ENCODE data around the gene CENPX. TPM values are rescaled to one million over a fixed set of nuclear protein-coding genes. Genes with fewer than 3 reads are reported as not detected.

The CENPX gene
- total RNA-seq, 2 donors from 2014 or later = 66.1 to 102 TPM

GRCh38 chr17:82058855-82059249, 36.2 kb upstream of the CENPX start:
- ATAC-seq (replicated peaks) = no peak
- Mint-ChIP-seq H3K27me3 (no peaks in the 10 kb centered on the region), H3K36me3 (ENCODE audit: low read depth) (peaks cover 18% of the 10 kb centered on the region), H3K9me3 (no peaks in the 10 kb centered on the region), H3K4me1 (no peaks in the 10 kb centered on the region), H3K27ac (no peak overlapping the region), H3K4me3 (no peak overlapping the region)

DNA sequence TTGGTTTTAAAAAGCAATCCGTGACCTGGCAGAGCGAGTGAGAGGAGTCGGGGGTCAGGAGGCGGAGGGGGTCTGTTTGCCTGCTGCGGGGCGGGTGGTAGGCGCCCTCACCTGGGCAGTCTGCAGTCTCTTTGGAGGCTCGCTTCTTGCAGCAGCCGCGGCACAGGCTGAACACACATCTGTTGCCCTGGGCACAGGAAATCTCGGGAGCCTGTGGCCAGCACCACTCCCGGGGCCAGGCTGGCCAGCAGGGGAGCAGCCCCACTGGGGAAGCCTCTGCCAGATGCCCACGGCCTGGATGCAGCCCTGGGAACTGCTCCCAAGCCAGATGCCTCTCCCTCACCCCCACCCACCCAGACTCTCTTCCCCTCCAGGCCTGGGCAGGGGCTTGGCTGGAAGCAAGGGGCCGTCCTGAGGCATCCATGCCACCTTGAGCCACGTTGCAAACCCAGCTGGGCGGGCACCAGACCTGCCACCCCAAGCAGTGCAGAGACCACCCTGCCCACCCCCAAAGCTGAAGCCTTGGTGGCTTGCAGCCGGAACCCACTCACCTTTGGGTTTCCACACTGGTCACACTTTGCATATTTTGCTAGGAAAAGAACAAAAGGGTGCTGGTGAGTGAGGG, 35.7 kb upstream of the CENPX start:
- no peak for ATAC-seq (replicated peaks)
- peaks cover 18% of the 10 kb centered on the region for H3K36me3 Mint-ChIP-seq (ENCODE audit: low read depth)
- no peak overlapping the region for H3K4me3 Mint-ChIP-seq
- no peaks in the 10 kb centered on the region for H3K9me3 Mint-ChIP-seq
- no peaks in the 10 kb centered on the region for H3K4me1 Mint-ChIP-seq
- H3K27me3 Mint-ChIP-seq = no peaks in the 10 kb centered on the region
- no peak overlapping the region for H3K27ac Mint-ChIP-seq

DNA sequence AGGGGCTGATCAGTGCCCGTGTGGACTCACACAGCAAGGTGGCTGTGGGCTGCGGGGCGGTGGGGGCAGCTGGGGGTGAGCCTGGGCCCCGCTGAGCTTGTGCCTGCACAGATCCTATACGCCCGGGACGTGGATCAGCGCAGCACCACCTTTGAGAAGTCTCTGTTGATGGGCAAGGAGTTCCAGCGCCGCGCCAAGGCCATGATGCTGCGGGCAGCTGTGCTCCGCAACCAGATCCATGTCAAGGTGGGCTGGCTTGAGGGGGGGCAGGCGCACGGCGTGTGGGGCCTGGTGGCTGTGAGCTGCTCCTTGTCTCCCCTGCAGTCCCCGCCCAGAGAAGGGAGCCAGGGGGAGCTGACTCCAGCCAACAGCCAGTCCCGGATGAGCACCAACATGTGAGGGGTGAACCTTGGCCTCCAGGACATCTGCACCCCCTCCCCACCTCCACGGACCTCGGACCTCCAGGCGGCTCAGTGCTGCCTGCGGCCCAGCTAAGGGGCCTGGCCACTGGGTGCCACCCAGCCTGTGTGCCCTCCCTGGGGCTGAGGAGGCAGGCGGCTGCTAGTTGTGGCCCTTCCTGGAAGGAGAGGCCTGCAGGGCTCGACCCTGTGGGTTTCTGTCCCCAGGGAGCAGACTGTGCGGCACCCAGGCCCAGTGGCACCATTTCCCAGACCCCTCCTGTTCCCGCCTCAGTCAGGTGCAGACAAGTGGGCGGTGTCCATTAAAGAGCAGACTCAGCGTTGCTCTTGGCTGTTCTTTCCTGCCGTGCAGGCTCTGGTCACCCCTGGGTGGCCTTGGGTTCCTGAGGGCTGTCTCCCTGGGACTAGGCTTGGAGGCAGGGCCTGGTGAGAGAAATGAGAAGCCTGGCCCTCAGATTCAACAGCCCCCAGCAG, 34.3 kb upstream of the CENPX start:
- no peaks in the 10 kb centered on the region for H3K27me3 Mint-ChIP-seq
- H3K9me3 Mint-ChIP-seq = no peaks in the 10 kb centered on the region
- H3K27ac Mint-ChIP-seq = no peak overlapping the region
- peaks cover 18% of the 10 kb centered on the region for H3K36me3 Mint-ChIP-seq (ENCODE audit: low read depth)
- no peak for ATAC-seq (replicated peaks)
- no peak overlapping the region for H3K4me3 Mint-ChIP-seq
- H3K4me1 Mint-ChIP-seq = no peaks in the 10 kb centered on the region

DNA sequence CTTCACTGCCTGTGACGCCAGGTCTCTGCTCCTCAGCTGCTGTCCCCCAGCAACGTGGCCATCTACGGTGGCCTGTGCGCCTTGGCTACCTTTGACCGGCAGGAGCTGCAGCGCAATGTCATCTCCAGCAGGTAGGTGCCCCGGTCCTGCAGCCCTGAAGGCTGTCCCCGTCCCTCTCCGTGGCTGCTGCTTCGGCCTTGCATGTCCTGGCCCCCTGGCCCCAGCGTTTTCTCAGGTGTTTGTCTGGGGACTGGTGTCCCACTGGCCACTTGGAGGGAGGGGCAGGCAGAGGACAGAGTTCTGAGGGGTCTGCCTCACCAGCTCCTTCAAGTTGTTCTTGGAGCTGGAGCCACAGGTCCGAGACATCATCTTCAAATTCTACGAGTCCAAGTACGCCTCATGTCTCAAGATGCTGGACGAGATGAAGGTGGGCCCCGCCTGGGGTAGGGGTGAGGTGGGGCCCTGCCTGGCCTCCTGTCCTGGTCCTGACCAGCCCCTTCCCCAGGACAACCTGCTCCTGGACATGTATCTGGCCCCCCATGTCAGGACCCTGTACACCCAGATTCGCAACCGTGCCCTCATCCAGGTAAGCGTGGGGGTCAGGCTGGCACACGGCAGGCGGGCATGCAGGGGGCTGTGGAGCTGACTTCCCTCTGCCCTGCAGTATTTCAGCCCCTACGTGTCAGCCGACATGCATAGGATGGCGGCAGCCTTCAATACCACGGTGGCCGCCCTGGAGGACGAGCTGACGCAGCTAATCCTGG, 33.5 kb upstream of the CENPX start:
- Mint-ChIP-seq H3K4me1 (no peaks in the 10 kb centered on the region), H3K27ac (no peak overlapping the region), H3K27me3 (no peaks in the 10 kb centered on the region), H3K4me3 (no peak overlapping the region), H3K36me3 (ENCODE audit: low read depth) (peaks cover 18% of the 10 kb centered on the region), H3K9me3 (no peaks in the 10 kb centered on the region)
- no peak for ATAC-seq (replicated peaks)

- no peak for ATAC-seq (replicated peaks)
- Mint-ChIP-seq H3K27ac (no peak overlapping the region), H3K9me3 (no peaks in the 10 kb centered on the region), H3K4me1 (no peaks in the 10 kb centered on the region), H3K4me3 (no peak overlapping the region), H3K27me3 (no peaks in the 10 kb centered on the region), H3K36me3 (ENCODE audit: low read depth) (peaks cover 22% of the 10 kb centered on the region)
Measured at GRCh38 chr17:82055023-82055964, 32.6 kb upstream of the CENPX start.

DNA sequence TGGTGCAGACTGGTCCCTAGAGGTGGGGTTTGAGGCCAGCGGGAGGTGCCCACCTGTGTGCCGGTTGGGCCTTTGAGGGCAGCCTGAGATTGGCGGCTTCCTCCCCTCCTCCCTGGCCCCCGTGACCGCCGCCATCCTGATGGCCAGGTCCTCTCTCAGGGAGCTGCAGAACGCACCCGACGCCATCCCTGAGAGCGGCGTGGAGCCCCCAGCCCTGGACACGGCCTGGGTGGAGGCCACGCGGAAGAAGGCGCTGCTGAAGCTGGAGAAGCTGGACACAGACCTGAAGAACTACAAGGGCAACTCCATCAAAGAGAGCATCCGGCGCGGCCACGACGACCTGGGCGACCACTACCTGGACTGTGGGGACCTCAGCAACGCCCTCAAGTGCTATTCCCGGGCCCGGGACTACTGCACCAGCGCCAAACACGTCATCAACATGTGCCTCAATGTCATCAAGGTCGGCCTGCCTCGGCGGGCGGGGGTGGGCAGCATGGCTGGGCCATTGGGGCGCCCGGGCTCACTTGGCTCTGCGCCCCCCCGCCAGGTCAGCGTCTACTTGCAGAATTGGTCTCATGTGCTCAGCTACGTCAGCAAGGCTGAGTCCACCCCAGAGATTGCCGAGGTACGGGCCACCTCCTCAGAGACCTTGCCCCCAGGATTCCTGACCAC, 31.8 kb upstream of the CENPX start:
- no peaks in the 10 kb centered on the region for H3K4me1 Mint-ChIP-seq
- ATAC-seq (replicated peaks) = no peak
- no peak overlapping the region for H3K27ac Mint-ChIP-seq
- no peaks in the 10 kb centered on the region for H3K27me3 Mint-ChIP-seq
- H3K4me3 Mint-ChIP-seq = no peak overlapping the region
- H3K9me3 Mint-ChIP-seq = no peaks in the 10 kb centered on the region
- H3K36me3 Mint-ChIP-seq (ENCODE audit: low read depth) = peaks cover 18% of the 10 kb centered on the region

DNA sequence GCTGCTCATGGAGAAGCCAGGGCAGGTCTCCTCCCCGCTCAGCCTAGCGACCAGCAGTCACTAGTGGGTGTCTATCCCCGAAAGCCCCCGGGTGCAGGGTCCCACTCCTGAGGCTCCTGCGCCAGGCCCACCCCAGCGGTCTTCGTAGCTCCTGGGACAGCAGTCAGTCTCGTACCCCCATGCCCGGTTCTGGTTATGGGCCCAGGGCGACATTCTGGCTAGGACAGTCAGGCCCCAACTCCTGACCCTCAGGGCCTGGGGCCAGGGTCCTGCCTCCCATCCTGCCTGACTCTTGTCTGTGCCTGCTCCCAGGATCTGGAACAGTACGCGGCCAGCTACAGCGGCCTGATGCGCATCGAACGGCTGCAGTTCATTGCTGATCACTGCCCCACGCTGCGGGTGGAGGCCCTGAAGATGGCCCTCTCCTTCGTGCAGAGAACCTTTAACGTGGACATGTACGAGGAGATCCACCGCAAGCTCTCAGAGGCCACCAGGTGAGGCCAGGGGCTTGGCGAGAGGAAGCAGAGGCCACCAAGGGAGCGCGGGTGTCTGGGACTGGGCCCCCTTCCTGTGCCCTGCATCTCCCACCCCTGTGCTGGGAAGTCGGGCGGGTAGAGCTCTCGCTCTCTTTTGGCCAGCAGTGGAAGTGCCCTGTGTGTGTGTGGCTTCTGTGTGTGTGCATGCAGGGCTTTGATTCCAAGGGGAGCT, 31.0 kb upstream of the CENPX start:
- peak overlapping the region; percentile 61 for H3K4me3 Mint-ChIP-seq
- H3K36me3 Mint-ChIP-seq (ENCODE audit: low read depth) = peaks cover 18% of the 10 kb centered on the region
- no peaks in the 10 kb centered on the region for H3K4me1 Mint-ChIP-seq
- H3K27me3 Mint-ChIP-seq = no peaks in the 10 kb centered on the region
- H3K9me3 Mint-ChIP-seq = no peaks in the 10 kb centered on the region
- H3K27ac Mint-ChIP-seq = no peak overlapping the region
- ATAC-seq (replicated peaks) = no peak

- Mint-ChIP-seq H3K4me3 (peak overlapping the region; percentile 61), H3K27me3 (no peaks in the 10 kb centered on the region), H3K9me3 (no peaks in the 10 kb centered on the region), H3K4me1 (no peaks in the 10 kb centered on the region), H3K27ac (no peak overlapping the region), H3K36me3 (ENCODE audit: low read depth) (peaks cover 17% of the 10 kb centered on the region)
- ATAC-seq (replicated peaks) = no peak
Measured at GRCh38 chr17:82053130-82053529, 30.5 kb upstream of the CENPX start.

DNA sequence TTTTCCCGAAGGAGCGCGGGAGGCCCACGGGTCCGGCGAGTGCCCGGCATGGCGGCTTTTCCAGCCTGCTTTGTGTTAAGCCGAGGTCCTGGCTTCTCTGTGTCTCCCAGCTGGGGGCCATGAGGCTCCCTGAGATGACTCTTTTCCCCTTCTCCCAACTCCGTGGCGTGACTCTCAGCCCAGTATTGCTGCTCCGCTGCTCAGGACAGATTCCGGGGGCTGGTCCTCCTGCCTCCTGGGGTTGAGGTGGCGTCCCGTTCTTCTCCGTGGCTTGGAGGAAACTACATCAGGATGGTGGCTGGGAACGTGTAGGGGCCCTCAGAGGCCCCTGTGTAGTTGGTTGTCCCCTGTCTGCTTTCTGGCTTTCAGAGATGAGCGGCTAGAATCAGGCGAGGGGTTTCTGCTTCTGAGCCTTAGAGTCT, 30.0 kb upstream of the CENPX start:
- H3K4me1 Mint-ChIP-seq = no peaks in the 10 kb centered on the region
- H3K36me3 Mint-ChIP-seq (ENCODE audit: low read depth) = peaks cover 15% of the 10 kb centered on the region
- H3K27me3 Mint-ChIP-seq = no peaks in the 10 kb centered on the region
- ATAC-seq (replicated peaks) = no peak
- no peaks in the 10 kb centered on the region for H3K9me3 Mint-ChIP-seq
- peak overlapping the region; percentile 61 for H3K4me3 Mint-ChIP-seq
- no peak overlapping the region for H3K27ac Mint-ChIP-seq

DNA sequence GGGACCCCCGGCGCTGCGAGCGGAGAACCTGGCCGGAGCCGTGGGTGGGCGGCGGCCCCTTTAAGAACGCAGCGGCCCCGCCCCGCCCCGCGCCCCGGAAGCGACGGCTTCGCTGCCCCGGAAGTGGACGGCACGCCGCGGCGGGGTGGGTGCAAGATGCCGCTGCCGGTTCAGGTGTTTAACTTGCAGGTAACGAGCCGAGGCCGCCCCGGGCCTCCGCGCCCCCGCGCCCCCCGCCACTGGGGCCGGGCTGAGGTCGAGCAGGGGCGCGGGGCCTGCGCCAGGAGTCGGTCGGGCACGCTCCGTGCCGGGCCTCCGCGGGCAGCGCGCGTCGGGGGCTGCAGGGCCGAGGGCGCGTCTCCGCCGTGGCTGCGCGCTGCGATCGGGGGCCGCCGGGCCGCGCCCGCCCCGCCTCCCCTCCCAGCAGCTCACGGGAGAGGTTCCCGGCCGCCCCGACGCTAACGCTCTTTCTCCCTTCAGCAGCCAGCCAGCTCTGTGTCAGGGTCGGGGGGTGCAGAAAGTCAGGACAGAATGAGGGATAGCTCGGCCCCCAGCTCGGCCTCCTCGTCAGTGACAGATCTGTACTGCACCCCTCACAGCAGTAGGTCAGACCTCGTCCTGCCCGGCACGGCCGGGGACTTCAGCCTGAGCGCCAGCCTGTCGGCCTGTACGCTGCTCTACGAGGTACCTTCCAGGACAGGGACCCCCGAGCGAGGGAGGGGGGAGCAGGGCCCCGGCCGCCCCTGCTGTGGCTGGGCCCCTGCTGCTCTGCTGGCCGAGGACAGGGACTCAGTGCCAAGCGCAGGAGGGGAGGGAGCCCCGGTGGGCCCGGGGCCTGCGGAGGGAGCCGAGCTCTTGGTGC, 29.3 kb upstream of the CENPX start, which contains the start of the genes GPS1 and RFNG:
Gene GPS1 (plus strand): TSS at position 123 of the 862 bp plus-strand sequence. CDS start 34 bp downstream, at position 157.
Gene RFNG (minus strand): TSS at position 36 of the 862 bp plus-strand sequence. CDS start 45 bp downstream, outside the sequence.
- H3K4me3 Mint-ChIP-seq = peak within 1 kb of the TSS; percentile 87
- peak within 1 kb of the TSS; percentile 84 for H3K27ac Mint-ChIP-seq
- no peaks in the 10 kb centered on the region for H3K4me1 Mint-ChIP-seq
- peaks cover 17% of the 10 kb centered on the region for H3K36me3 Mint-ChIP-seq (ENCODE audit: low read depth)
- ATAC-seq (replicated peaks) = peak; percentile 94
- no peaks in the 10 kb centered on the region for H3K9me3 Mint-ChIP-seq
- H3K27me3 Mint-ChIP-seq = no peaks in the 10 kb centered on the region

DNA sequence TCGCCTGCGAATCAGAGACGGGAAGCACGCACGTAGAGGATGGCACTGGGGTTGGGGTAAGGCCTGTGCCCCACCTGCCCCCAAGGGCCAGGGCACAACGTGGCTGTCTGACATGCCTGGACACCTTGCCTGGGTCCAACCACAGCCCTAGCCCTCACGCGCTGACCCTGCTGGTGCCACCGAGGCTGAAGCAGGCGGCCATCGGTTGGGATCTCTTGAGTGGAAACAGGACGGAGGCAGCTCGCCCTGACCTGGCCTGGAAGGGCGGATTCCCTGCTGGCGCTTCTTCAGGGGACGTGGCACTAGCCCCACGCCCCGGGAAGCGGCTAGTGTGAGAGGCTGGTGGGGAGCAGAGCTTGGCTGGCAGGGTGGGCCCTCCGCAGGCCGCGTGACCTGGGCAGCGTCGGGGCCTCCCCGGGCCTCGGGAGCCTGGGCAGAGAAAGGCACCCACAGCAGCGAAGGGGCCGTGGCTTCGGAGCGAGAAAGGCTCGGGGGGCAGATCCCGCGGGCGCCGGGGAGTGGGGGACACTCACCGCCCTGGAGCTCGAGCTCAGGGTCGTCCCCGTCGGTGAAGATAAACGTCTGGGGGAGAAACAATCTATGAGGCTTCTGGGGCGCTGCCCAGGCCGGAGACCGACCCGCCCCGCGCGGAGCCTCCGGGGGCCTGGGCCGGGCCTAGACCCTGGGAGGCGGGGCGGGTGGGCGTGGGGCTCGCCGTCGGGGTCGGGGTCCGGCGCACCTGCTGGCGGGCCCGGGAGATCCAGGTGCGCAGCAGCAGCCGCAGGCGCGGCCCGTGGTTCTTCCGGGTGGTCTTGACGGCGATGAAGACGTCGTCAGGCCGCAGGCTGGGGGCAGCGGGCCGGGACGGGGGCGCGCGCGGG, 28.3 kb upstream of the CENPX start:
- Mint-ChIP-seq H3K27ac (peak overlapping the region; percentile 84), H3K4me3 (peak overlapping the region; percentile 87), H3K9me3 (no peaks in the 10 kb centered on the region), H3K4me1 (no peaks in the 10 kb centered on the region), H3K27me3 (no peaks in the 10 kb centered on the region), H3K36me3 (ENCODE audit: low read depth) (peaks cover 17% of the 10 kb centered on the region)
- peak; percentile 24 for ATAC-seq (replicated peaks)

All from activated T-helper 17 cell treated with anti-CD3 and anti-CD28 coated beads, Interleukin-2, amount 50 U/mL, for 72 hours (primary cell).